Naive thymus-derived CD8-positive, alpha-beta T cell (primary cell): Measurements from ENCODE around the gene TM9SF2. TPM values are rescaled to one million over a fixed set of nuclear protein-coding genes. Genes with fewer than 3 reads are reported as not detected.

ENCODE experiments used
- ATAC-seq, 2 donors: fragments of 150-1000 bp; cut with Tn5 transposase in 1 of 2; sonication (Bioruptor Pico), chemical (Tn5 transposase) in 1 of 2; 1 replicate in 1 of 2; 2 replicates in 1 of 2; pipeline ENCODE4 v1.10.0; 2021; ENCODE audit warnings: mild to moderate bottlenecking in 2 of 2, moderate library complexity in 2 of 2
- POLR2A ChIA-PET: fragments of 350-600 bp; sonication (Branson Sonifier 250); formaldehyde crosslinking; loops from one replicate; lab custom pipeline; 2021; ENCODE audit warnings: antibody characterized with exemption; lab: Charles Lee
- DNase-seq, 10 donors: peaks; one replicate each; pipeline versions ENCODE4 v3.0.0 to v3.0.0-alpha.2; 2020 to 2022
- H3K27ac Mint-ChIP-seq, 10 donors: one replicate each; pipeline ENCODE4 v1.8.0; 2020 to 2022; ENCODE audit warnings: mild to moderate bottlenecking in 10 of 10, mixed read lengths in 10 of 10, moderate library complexity in 4 of 10, inconsistent platforms in 1 of 10
- H3K27me3 Mint-ChIP-seq, 5 donors: one replicate each; pipeline ENCODE4 v1.8.0; 2021 to 2022; ENCODE audit warnings: mixed read lengths in 5 of 5
- H3K36me3 Mint-ChIP-seq, 3 donors: one replicate each; pipeline ENCODE4 v1.8.0; 2020 to 2022; ENCODE audit warnings: mixed read lengths in 3 of 3, mild to moderate bottlenecking in 2 of 3, inconsistent platforms in 1 of 3
- H3K4me1 Mint-ChIP-seq, 4 donors: one replicate each; pipeline ENCODE4 v1.8.0; 2021 to 2022; ENCODE audit warnings: mixed read lengths in 4 of 4
- H3K4me3 Mint-ChIP-seq, 10 donors: one replicate each; pipeline ENCODE4 v1.8.0; 2020 to 2022; ENCODE audit warnings: mild to moderate bottlenecking in 10 of 10, mixed read lengths in 10 of 10, moderate library complexity in 6 of 10, inconsistent platforms in 1 of 10
- H3K9me3 Mint-ChIP-seq, 9 donors: one replicate each; pipeline ENCODE4 v1.8.0; 2020 to 2022; ENCODE audit warnings: mixed read lengths in 9 of 9, mild to moderate bottlenecking in 3 of 9, inconsistent platforms in 1 of 9, moderate library complexity in 1 of 9
- polyA plus RNA-seq, 3 donors: library from polyadenylated mRNA; unstranded; fragments of 300-500 nt; fragmentation: Illumina TruSeq; gene quantifications; one replicate each; pipeline ENCODE4 v1.2.3, GENCODE V29; 2021
- total RNA-seq, 8 experiments: library from RNA in 2 of 8; stranded (reverse) in 2 of 8; gene quantifications; one replicate each; pipeline ENCODE4 v1.2.3 and lab custom pipeline; 2021 to 2026

TM9SF2 gene
- total and polyA plus RNA-seq, 5 experiments from 2014 or later: 41.5 to 57.4 (median 50.2) TPM

DNA sequence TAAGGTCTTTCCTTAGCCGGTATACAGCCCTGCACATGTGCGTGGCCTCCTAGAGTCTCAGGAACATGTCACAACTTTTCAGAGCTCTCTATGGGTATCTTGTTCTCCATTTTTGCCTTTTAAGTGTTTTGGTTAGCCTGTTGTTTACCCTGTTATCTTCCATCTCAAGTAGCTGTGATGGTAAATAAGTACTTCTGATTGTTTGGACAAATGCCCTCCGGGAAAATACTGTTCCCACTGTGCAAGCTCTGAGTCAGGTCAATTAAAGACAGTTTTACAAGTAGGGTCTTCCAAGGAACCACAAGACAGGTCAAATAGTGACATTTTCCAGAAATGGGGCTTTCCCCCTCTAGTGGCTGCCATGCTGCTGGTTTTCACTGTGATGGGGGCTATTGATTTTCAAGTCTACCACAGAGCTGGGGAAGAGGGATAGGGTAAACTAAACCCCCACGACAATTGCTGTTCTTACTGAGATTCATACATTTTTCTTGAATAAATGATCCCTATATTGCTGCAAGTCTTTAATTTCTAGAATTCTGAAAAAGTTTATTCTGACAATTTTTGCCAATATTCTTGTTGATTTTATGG is 109.5 kb downstream of the TM9SF2 start:
- Mint-ChIP-seq H3K9me3 (no peaks in the 10 kb centered on the region), H3K27ac (peak overlapping the region in 1 of 10 donors; percentile 59), H3K4me3 (no peak overlapping the region), H3K27me3 (no peaks in the 10 kb centered on the region), H3K4me1 (peaks cover 17 to 57% (median 52%) of the 10 kb centered on the region in 4 donors), H3K36me3 (no peaks in the 10 kb centered on the region)
- no peak for ATAC-seq
- POLR2A ChIA-PET: interaction anchor here (0.5 to 0.6 kb wide), 2 partner anchors 1043 to 1154 kb away, joined by 3 to 6 read pairs; no protein-coding TSS in a partner anchor
- DNase-seq: no peak

Other genes with a start within 250 kb of the TM9SF2 start
- 10 to 100 TPM; 31.1 to 31.3 TPM for gene GPR18, start 243.1 kb upstream of the TM9SF2 start, total RNA-seq
- gene GPR18, start 243.1 kb upstream of the TM9SF2 start, polyA plus RNA-seq: 10 to 100 TPM; 22.2 to 37.0 (median 26.1) TPM
- gene GPR183, start 194.1 kb upstream of the TM9SF2 start, total RNA-seq: 10 to 100 TPM in 1 of 2 experiments, 1 to 10 TPM in 1; 8.4 to 10.4 TPM
- 10 to 100 TPM in 2 of 3 donors, 1 to 10 TPM in 1; 9.2 to 35.5 (median 13.1) TPM for gene GPR183, start 194.1 kb upstream of the TM9SF2 start, polyA plus RNA-seq
- gene CLYBL, start 105.2 kb downstream of the TM9SF2 start, total RNA-seq: 10 to 100 TPM; 12.1 TPM
- gene CLYBL, start 105.2 kb downstream of the TM9SF2 start, polyA plus RNA-seq: 10 to 100 TPM in 1 of 3 donors, 1 to 10 TPM in 2; 6.5 to 16.8 (median 8.0) TPM